NCI-H1436 treated with DMSO at 0.1 percent for 48 hours (cell line): Measurements from ENCODE around the gene CST7.

Experiments
- DNase-seq: peaks from one replicate; lab custom pipeline; 2025; lab: John Stamatoyannopoulos, UW

Gene CST7

DNA sequence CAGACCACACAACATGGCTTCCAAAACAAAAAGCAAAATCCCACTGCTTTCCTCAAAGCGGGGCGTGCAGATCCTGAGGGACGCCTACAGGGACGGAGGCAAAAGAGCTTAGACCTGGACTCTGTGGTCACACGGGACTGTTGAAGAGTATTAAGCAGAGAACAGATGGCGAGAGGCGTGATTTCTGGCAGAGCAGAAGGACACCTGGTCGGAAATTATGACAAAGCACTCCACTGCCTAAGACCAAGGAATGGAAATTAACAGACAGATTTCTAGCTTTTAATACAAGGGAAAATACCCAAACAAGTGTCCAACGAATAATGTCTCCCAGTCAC is 15.4 kb downstream of the CST7 start:
- no peak for DNase-seq

DNA sequence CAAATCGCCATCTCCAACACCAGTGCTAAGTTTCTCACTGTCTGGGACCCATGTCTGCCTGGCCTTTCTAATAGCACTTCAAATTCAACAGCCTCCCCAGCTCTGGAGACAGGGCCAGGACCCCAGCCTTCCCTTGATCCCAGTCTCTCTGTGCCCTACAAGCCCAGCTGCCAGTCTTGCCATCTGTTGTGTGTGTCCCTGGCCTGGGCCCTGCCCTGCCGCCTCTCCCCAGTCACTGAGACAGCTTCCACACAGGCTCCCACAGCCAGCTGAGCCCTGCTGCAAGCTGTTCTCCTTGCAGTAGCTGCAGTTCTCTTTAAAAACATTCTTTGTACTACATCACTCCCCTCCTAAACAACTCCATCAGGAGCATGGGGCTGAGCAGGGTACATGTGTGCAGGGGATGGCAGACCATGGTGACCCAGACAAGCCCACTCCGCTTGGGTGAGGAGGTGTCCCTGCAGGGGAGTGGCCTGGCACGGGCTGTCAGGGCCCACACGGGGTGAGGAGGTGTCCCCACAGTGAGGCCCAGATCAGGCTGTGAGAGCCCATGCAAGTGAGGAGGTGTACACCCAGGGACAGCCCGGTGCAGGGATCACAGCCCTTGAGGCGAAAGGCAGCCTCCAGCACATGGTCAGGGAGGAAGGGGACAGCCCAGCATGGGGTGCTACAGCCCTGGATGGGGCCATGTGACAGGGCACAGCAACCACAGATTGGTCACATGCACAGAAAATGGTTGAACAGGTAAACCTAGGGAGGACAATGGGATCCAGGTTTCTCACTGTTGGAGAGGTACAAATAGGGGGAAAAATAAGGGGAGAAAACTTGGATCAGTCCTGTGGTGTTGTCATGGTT is 16.2 kb downstream of the CST7 start:
- DNase-seq, result no peak

DNA sequence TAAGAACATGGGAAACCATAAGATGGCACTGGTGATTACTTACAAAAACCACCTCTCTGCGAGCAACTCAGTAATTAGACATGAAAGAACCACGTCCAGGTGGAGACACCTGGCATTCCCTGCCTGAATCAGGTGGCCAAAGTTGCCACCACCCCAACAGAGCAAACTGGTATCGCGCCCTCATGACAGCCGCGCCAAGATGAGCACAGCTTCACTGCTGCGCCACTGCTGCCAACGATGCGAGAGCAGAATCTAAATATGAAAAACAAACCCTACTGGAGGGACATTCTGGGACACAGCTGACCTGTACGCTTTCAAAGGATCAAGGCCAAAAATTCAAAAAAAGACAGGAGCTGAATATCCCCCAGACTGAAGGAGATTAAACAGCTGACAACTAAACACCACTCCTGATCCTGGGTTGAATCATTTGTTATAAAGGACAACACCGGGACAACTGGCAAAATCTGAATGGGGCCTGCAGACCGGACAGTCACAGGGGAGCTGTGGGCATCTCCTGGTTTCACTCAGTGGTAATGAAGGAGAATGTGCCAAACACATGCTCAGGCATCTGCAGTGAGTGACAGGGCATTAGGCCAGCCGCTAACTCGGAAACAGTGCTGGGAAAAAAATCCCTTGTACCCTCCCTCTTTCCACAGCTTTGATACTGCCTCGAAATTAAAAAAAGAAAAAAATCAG is 17.4 kb downstream of the CST7 start:
- no peak for DNase-seq

DNA sequence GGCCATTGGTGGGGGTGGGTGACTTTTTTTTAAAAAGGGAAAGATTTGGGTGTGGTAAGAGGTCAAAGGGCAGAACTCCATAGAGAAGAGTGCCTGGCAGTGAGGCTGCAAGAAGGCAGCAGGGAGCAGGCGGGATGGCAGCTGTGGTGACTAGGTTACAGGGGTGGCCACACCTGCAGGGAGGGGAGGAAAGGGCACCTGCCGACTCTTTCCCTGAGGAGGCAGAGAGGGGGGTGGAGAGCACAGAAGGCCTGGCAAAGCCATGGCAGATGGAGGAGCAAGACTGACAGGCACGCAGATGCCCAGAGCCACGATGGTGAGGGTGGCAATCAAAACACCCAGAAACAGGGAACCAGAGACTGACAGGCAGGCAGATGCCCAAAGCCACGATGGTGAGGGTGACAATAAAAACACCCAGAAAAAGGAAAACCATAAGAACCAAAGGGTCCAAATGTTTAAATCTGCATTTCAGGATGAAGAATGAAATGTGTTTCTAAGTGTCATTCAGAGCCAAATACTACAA is 19.3 kb downstream of the CST7 start:
- DNase-seq, result no peak

DNA sequence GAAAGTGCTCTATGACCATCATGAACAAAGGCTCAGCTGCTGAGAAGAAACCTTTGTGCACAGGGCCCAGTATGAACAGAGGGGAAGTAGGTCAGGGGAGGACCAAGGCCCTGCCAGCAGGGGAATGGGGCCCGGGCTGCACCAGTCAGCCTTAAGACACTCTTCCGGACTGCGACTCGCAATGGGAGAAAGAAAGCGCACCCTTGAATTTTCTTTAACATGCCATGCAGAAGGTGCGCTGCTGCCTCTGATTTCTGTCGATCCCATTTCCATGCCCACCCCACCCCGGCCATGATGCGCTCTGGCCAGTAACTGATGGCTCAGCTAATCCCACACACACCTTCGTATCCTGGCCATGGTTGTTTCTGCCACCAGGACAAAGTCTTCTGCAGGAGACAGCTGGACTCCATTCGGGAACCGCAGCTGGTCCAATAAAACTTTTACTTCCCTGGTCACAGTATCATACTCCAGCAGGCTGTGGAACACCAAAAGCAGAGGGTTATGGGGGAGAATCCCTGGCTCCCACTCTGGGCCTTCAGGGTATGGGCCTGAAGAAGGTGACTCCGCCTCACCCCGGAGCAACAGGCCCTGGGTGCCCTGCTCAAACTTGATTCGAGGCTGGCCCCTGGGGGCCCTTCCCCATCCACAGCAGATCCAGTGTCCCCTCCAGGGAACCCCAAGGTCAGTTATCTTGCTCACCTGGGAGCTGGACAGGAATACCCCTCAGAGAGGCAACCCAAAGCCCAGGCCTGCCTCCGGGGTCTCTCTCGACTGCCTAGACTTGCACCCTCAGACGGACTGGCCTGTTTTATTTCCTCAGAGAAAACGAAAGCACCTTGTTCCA is 20.3 kb downstream of the CST7 start:
- DNase-seq, result no peak

DNA sequence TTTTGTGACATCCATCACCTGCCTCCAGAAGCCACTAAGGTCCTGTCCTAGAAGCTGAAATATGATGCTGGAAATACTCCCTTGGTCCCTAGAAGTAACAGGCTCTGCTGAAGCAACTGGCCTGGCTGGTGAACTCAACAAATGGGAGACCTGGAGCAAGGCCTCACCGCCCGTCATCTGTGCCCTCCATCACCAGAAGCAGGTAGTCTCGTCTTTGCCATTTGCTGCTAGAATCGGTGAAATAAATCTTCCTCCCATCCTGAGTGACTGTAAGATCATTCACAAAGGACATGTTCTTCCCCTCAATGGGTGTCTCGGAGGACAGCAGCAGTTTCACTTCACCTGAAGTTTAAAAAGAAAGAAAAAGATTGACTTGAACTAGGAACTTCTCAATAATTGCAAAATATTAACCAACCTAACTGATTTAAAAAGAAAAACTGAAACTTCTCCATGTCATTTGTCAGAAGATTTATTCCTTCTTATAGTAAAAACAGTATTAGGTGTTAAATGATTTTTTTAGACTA is 21.0 kb downstream of the CST7 start:
- DNase-seq, result no peak

DNA sequence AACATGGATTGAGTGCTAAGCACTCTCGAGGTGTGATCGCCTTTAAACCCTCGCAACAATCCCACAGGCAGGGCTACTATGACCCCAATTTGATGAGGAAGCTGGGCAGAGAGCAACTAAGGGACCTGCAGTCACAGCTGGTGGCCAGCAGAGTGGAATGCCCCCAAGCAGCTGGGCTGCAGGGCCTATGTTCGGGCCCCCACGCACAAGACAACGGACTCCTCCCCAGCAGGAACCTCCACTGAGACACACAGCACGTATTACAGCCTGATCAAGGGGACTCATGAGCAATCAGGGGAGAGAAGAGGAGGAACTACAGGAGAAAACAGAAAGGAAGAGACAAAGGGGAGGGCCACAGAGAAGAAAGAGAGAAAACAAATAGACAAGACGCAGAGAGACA is 21.7 kb downstream of the CST7 start:
- no peak for DNase-seq

DNA sequence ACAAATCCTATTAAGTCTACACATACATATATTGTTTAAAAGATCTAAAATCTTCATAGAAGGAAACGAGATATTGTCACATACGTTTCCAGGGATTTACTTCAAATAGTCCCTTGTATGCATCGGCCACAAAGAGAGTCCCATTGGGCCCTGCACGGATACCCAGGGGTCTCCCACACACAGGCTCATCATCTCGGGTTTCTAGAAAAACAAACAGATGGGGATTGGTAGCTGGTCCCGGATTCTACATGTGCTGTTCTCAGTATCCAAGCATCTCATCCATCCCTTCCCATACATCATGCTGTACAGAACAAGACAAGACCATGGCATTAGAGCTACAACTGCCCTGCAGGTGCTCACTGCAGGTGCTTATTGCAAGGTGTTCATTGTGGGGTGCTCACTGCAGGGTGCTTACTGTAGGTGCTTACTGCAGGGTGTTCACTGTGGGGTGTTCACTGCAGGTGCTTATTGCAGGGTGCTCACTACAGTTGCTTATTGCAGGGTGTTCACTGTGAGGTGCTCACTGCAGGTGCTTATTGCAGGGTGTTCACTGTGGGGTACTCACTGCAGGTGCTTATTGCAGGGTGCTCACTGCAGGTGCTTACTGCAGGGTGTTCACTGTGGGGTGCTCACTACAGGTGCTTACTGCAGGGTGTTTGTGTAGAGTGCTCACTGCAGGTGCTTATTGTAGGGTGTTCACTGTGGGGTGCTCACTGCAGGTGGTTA is 22.5 kb downstream of the CST7 start:
- DNase-seq, result no peak

DNA sequence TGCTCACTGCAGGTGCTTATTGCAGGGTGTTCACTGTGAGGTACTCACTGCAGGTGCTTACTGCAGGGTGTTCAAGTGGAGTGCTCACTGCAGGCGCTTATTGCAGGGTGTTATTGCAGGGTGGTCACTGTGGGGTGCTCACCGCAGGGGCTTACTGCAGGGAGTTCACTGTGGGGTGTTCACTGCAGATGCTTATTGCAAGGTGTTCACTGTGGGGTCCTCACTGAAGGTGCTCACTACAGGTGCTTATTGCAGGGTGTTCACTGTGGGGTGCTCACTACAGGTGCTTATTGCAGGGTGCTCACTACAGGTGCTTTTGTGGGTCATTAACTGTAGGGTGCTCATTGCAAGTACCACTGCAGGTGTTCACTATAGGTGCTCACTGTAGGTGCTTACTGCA is 23.3 kb downstream of the CST7 start:
- DNase-seq, result no peak

DNA sequence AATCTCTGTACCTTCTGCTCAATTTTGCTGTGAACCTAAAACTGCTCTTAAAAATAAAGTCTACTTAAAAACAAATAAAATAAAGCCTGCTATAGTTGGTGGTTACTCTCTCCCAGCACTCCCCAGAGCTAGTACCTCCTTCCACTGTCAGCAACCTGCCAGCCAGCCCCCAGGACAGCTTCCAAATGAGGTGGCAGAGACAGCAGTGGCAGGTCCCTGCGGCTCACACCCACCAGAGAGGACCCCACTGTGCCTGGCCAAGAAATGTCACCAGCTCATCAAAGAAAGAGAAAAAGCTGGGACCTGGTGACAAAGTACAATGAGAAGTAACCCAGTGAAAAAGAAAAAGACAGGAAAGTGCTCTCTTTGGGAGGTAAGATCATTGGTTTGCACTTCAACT is 28.3 kb downstream of the CST7 start:
- no peak for DNase-seq

DNA sequence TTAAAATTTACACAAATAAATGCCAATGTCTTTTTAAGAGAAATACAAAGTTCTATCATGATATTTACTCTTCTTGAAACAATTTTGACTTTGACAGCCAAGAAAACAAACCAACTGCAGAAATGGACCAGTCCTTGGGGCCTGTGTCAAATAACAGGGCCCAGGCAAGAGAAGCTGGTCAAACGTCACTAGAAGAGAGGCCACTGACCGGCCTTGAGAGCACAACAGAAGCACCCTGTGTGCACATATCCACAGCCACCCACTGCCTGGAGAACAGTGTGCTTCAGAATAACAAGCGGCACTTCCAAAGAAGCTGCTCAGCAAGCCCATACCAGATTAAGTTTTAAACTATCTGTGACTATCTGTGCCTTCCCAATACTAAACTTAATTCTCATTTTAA is 28.7 kb downstream of the CST7 start:
- DNase-seq, result no peak

DNA sequence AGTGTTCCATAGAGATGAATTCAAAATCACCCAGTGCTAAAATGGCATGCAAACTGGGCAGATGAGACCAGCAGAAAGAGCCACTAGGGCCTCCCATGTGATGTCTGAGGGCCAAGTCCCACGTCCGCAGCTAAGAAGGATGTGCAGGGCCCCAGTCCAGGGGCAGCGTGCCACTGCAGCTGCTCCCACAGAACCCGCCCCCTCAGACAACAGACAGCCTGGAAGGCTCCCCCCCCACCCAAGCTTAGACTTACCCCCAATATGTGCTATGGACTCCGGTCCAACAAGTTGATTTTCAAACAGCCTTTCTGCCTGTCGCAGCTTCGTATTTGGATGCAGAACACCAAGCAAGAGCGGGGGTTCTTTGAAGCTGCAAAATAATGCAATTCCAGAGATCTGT is 29.4 kb downstream of the CST7 start:
- no peak for DNase-seq

DNA sequence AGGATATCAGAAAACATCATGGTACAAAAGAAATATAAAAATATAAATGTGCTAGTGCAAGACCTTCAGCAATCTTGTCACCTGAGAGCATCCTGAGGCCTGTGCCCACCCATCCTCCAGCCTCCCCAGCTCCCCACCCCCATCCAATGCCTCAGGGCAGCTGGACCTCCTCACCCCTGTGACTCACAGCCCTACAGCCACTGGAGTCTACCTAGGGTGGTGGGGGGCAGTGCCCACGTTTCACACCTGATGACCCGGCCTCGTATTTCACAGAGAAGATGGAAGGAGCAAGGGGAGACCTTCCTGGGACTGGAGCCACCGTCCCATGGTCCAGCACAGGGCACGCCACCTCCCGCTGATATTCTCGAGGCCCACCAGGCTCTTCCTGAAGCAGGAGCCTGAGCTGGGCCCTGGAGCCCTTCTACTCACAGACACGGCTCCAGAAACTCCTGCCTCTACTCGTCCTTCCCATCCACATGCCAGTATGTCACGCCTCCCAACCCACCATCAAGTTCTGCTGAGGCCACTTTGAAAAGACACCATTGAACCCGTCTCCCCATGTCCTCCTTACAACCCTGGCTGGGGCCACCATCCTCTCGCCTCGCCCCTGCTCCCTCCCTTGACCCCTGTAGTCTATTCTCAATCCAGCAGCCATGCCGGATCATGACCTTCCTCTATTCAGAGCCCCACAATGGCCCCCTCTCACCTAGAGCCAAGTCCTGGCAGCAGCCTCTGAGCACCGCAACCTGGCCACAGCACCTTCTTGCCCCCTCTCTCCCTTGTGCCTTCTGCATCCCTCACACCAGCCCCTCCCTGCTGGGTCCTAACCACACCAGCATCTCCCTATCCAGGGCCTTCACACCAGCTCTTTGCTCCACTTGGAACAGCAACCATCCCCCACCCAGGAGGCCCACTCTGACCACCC is 30.2 kb downstream of the CST7 start:
- no peak for DNase-seq

DNA sequence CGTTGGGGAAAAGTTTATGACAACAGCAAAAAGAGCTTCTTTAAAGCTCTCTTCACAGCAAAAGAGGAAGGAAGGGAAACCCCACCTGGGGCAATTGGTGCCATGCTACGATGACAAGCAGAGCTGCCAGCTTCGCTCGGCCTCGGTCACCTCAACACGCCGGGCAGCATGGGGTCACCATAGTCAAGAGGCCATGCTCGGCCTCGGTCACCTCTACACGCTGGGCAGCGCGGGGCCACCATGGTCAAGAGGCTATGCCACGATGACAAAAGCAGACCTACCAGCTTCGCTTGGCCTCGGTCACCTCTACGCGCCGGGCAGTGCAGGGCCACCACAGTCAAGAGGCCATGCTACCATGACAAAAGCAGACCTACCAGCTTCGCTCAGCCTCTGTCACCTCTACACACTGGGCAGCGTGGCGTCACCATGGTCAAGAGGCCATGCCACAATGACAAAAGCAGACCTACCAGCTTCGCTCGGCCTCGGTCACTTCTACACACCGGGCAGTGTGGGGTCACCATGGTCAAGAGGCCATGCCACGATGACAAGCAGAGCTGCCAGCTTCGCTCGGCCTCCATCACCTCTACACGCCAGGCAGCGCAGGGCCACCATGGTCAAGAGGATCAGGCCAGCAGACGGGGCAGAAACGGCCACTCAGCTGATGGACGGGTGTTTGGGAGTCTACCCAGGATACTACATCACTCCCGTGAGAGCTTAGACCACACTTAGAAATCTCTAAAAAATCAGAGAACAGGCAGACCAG is 31.4 kb downstream of the CST7 start:
- no peak for DNase-seq

DNA sequence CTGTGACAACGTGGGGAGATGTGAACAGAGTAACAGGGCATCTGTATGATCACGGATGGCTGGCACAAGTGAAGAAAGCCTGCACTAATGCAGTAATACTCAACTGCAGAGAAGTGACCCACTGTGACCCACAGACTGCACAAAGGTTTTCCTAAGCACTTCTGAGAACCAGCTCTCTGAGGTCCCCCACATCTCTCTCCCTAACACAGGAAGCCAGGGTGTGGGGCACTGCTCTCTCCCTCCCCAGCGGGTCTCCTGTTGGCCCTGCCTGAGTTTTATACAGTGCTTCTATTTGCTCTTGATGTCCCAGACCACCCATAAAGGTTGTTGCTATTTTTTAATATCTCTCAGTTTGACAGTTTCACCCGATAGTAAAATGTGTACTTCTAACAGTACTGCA is 32.2 kb downstream of the CST7 start:
- DNase-seq, result no peak

DNA sequence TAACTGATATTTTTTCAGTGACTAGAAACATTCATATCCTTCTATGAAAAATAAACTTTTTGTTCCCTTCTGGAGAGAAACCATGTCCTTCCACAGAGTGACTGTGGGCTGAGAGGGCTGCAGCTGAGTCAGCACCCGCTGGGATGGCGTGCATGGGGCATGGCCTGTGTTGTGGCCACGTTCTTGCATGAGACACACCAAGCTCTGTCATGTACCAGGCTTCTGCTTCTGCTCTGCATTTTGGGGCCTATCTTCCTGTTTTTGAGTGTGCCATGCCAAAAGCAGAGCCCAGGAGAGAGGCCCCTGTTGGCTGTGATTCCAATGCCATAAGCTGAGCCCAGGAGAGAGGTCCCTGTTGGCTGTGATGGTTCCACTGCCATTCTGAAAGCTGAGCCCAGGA is 32.7 kb downstream of the CST7 start:
- DNase-seq, result no peak

DNA sequence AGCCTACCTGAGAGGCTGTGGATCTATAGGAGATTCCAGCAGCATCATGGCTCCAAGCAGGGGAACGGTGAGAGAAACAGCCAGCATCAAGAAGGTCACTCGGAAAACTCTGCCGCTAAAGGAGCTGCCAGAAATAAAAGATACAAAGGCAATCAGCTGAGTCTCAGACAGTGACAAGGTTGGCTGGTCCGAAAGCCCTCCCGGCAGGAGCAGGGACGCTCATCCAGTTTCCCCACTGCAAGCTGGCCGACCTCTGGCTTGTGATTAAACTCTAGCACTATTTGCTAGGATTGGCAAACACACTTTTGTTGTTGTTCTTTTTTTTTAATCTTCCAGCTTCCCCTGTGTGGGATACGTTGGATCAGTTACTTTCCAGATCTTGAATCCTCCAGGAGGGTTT is 34.8 kb downstream of the CST7 start:
- DNase-seq, result no peak

DNA sequence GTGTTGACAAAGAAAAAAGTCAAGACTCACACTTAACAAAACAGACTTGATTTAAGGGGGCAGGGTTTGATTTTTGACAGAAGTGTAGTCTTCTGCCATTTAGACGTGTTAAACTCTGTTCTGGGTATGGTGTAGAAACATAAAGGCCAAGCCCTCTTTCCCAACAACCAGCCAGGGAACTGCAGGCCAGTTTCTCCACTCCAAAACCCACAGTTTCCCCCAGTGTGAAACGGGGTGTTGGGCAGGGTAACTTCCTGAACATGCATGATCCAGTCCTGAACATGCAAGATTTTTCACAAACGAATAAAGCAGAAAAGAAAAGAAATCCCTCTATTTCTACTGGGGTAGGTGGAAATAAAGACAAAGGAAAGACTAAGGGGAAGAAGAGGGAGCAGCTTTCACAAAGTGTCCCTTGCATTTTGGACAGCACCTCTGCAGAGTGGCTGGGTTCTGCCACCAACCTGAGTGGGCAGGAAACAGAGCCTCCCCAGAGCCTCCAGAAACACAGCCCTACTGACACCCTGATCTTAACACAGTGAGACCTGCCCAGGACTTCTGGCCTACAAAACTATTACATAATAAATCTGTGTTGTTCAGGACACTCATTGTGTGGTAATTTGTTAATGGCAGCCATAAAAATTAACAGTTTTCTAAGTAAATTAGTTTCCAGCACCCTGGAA is 36.0 kb downstream of the CST7 start:
- DNase-seq, result no peak

DNA sequence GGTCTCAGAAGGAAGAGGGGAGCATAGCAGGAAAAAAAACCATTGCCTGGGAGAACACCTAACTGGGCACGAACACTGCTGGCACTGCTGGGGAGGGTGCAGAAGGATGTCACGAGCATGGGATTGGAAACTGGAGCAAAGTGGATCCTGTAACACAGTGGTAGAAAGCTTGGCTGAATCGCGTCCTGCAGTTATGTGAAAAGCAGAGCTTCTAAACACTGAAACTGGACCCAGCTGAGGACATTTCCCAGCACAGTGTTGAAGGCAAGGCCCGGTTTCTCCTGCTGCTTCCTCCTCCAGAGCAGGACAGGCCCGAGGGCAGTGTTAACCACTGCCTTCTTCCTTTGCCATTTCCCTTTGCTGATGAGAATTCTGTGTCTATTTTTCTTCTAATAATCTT is 36.7 kb downstream of the CST7 start:
- no peak for DNase-seq
